Brain microvascular endothelial cell (primary cell): ENCODE measurements around the gene TENT4B.

Experiments
- DNase-seq: peaks from one replicate; pipeline ENCODE4 v3.0.0-alpha.2; 2020
- H3K27ac ChIP-seq: fragments of 250-450 bp; sonication (Bioruptor Pico); 2 replicates; pipeline ENCODE4 v1.5.1; 2020; ENCODE audit warnings: mild to moderate bottlenecking, moderate library complexity
- H3K27me3 ChIP-seq: fragments of 250-450 bp; sonication (Bioruptor Pico); replicated peaks from 2 replicates; pipeline ENCODE4 v1.5.1; 2020; ENCODE audit warnings: mild to moderate bottlenecking
- H3K36me3 ChIP-seq: fragments of 250-450 bp; sonication (Bioruptor Pico); replicated peaks from 2 replicates; pipeline ENCODE4 v1.5.1; 2020; ENCODE audit warnings: mild to moderate bottlenecking
- H3K4me3 ChIP-seq: 2 replicates; pipeline ENCODE4 v1.5.1; 2011; ENCODE audit warnings: low read depth, mild to moderate bottlenecking, control low read depth, low read length, moderate library complexity
- CTCF ChIP-seq: IDR thresholded peaks from 2 replicates; pipeline ENCODE4 v1.5.1; 2011; ENCODE audit warnings: low read depth, mild to moderate bottlenecking, moderate library complexity, low read length, control low read depth, inconsistent platforms; ENCODE audit errors: missing control alignments
- in situ Hi-C: cut with HindIII; loops from 2 replicates; pipeline ENCODE4 v1.10.0; 2017; ENCODE audit warnings: low sequenced_read_pairs, low pct_ligation_motif_present

TENT4B gene

DNA sequence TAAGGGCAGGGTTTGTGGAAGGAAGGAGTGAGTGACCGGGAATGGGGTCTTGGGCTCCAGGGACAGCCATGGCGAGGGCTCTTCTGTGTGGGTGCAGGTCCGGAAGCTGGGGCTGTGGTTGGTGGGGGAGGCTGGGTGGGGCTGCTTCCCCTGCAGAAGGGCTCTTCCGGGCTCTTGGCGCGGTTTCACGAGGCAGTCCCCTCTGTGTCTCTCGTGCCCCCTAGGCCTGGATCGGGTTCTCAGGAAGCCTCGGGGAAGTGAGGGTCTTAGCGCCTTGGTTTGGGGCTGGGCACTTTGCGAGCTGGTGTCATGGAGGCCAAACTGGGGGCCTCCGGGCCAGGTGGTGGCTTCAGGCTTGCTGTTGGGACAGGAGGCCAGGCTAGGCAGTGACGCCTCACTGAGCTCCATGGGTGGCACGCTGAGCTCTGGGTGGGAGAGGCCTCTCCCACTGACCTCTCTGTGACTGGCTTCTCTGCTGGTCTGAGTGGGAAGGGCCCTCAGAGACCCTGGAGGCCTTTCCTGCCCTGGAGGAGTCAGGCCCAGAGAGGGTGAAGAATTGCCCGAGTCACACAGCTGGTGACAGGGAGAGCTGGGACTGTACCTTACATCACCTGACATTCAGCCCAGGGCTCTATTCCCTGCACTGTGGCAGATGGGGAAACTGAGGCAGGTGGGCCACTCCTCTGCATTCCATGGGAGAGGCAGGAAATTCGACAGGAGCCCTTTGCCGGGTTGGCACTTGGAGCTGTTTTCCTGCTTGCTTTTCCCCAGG, 121.4 kb downstream of the TENT4B start:
- Histone ChIP-seq H3K36me3 (no peaks in the 10 kb centered on the region), H3K4me3 (no peak overlapping the region), H3K27me3 (no peaks in the 10 kb centered on the region), H3K27ac (no peak overlapping the region)
- no peak for TF ChIP-seq CTCF
- in situ Hi-C loops = no loop called here
- DNase-seq = no peak

- Histone ChIP-seq H3K27ac (no peak overlapping the region), H3K36me3 (no peaks in the 10 kb centered on the region), H3K4me3 (no peak overlapping the region), H3K27me3 (no peaks in the 10 kb centered on the region)
- TF ChIP-seq CTCF = no peak
- in situ Hi-C loops = no loop called here
- no peak for DNase-seq
Measured at GRCh38 chr16:50275098-50275415, 122.0 kb downstream of the TENT4B start.

DNA sequence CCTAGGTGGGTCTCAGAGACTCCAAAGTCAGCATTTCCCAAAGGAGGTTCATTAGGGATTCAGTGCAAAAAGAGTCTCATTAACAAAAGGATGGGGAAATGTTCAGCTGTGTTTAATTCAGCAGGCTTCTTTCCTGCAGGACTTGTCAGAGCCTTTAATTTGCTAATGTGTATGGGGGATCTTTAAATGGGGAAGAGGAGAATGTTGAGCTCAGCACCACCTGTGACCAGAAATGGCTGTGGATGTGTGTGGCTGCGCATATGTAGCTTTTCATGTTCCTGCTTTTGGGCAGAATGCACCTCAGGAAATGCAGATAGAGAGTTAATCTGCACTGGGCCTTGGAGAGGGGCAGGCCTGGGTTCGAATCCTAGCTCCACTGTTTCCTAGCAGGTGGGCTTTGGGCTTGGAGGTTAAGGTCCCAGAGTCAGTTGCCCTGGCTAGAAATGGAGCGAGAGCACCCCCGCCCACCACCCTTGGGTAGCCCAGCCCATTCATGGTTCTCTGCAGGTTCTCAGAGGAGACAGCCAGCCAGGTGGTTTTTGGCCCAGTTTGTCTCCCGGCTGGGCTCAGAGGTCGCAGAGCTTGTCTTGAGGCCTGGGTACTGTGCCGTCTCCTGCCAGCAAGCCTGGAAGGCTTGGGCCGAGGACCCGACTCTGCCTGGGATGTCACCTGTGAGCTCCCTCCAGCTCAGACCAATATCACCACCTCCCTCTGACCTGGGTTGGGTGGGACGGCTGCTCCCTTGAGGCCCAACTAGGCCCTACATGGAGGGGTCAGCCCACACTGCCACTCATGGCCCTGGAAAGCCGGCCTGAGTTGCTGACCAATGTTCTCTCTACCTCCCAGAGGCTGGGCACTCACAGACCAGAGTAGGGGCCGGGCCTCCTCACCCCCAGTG, 122.6 kb downstream of the TENT4B start:
- Histone ChIP-seq H3K27ac (no peak overlapping the region), H3K4me3 (no peak overlapping the region), H3K27me3 (no peaks in the 10 kb centered on the region), H3K36me3 (no peaks in the 10 kb centered on the region)
- no peak for DNase-seq
- in situ Hi-C loops = no loop called here
- TF ChIP-seq CTCF = no peak

DNA sequence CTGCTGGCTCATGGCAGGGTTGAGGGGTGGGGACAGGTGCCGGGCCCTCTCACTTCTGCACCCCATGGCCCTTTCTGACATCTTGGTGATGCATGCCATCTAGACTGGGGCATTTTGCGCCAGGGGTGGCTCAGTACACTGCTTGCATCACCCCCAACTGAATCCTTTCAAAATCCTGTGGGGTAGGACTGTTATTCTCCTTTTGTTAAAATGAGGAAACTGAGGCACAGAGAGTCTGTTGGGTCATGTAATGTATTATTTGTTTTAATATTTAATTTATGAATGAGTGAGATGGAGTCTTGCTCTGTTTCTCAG, 123.2 kb downstream of the TENT4B start:
- TF ChIP-seq CTCF = no peak
- Histone ChIP-seq H3K27me3 (no peaks in the 10 kb centered on the region), H3K27ac (no peak overlapping the region), H3K36me3 (no peaks in the 10 kb centered on the region), H3K4me3 (no peak overlapping the region)
- in situ Hi-C loops = no loop called here
- DNase-seq = no peak

DNA sequence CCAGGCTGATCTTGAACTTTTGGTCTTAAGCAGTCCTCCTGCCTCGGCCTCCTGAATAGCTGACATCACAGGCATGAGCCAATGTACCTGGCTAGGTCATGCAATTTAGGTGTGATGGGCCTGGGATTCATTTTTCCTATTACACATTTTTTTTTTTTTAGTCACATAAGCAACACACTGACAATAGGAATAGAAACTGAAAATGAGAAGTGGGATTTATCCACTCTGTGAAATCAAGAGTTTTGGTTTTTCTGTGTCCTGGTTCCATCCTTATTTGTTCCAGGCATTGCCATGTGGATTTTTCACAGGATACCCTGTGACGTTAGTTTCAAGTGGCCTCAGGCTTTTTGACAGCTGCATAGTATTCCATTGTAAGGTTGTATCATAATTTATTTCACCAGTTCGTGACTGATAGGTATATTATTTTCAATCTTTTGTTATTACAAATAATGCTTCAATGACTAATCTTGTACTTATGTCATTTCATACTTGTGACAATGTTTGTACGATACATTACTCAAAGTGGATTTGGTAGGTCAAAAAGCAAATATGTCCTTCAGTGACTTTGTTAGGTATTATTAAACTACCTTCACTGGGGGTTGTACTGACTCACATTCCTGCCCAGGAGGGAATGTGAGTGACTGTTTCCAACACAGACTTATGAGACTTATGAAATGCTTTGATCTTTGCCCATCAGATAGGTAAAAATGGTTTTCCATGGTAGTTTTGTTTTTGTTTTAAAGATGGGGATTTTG, 123.9 kb downstream of the TENT4B start:
- in situ Hi-C loops = no loop called here
- no peak for TF ChIP-seq CTCF
- no peak overlapping the region for H3K27ac ChIP-seq
- no peak for DNase-seq
- no peak overlapping the region for H3K4me3 ChIP-seq
- no peaks in the 10 kb centered on the region for H3K27me3 ChIP-seq
- H3K36me3 ChIP-seq = no peaks in the 10 kb centered on the region
